ENCODE measurements around the gene CNEP1R1.

Gene CNEP1R1

GRCh38 chr16:50038756-50039529 lies 13.9 kb downstream of the CNEP1R1 start:
- no peak overlapping the region for H3K4me2 ChIP-seq (ENCODE audit: low read length, poor library complexity, severe bottlenecking)
- H3K36me3 ChIP-seq (ENCODE audit: control insufficient read depth in 1 of 2, insufficient read depth in 2 of 2, low read depth in 1 of 2, low read length in 2 of 2) = peaks cover 3 to 32% of the 10 kb centered on the region in 2 experiments
- no peak overlapping the region for H4K91ac ChIP-seq (ENCODE audit: low read length)
- H3K27me3 ChIP-seq (ENCODE audit: control insufficient read depth in 1 of 2, insufficient read depth in 1 of 2, low read length in 2 of 2) = peaks cover 0 to 3% of the 10 kb centered on the region in 2 experiments
- H3K79me1 ChIP-seq (replicated peaks; ENCODE audit: low read length, poor library complexity, severe bottlenecking) = peaks cover 2% of the 10 kb centered on the region
- no peaks in the 10 kb centered on the region for H3K9me3 ChIP-seq (ENCODE audit: control insufficient read depth, low read length)
- no peak overlapping the region for H2BK120ac ChIP-seq (ENCODE audit: low read depth, low read length)
- H3K4ac ChIP-seq (ENCODE audit: low read depth in 1 of 2, low read length in 2 of 2) = no peak overlapping the region
- no peak for DNase-seq
- no peak overlapping the region for H3K4me3 ChIP-seq (ENCODE audit: insufficient read depth in 1 of 2, low read depth in 1 of 2, low read length in 2 of 2)
- H2BK12ac ChIP-seq (ENCODE audit: low read length in 2 of 2) = no peak overlapping the region
- no peak overlapping the region for H3K9ac ChIP-seq (ENCODE audit: low read length)
- 50% methylated on average over 4 of the region's 5 CpGs for WGBS
- H3K18ac ChIP-seq (ENCODE audit: low read depth in 1 of 2, low read length in 2 of 2) = no peak overlapping the region
- no peak overlapping the region for H3K14ac ChIP-seq (ENCODE audit: low read length in 2 of 2)
- no peak overlapping the region for H2AK5ac ChIP-seq (ENCODE audit: low read length, severe bottlenecking)
- no peak overlapping the region for H2BK5ac ChIP-seq (ENCODE audit: low read depth, low read length, poor library complexity, severe bottlenecking)
- no peak overlapping the region for H3K23ac ChIP-seq (ENCODE audit: low read length in 2 of 2)
- H4K8ac ChIP-seq (ENCODE audit: low read length) = no peak overlapping the region
- no peaks in the 10 kb centered on the region for H3K4me1 ChIP-seq (ENCODE audit: control insufficient read depth, insufficient read depth, low read depth, low read length)
- H2BK15ac ChIP-seq (ENCODE audit: low read depth, poor library complexity, severe bottlenecking) = no peak overlapping the region
- no peak overlapping the region for H3K27ac ChIP-seq (ENCODE audit: low read length, poor library complexity, severe bottlenecking)
- H2AFZ ChIP-seq (ENCODE audit: low read depth, low read length) = no peak overlapping the region

GRCh38 chr16:50040018-50040417 lies 15.0 kb downstream of the CNEP1R1 start:
- no peaks in the 10 kb centered on the region for H3K79me1 ChIP-seq (replicated peaks; ENCODE audit: low read length, poor library complexity, severe bottlenecking)
- H3K23ac ChIP-seq (ENCODE audit: low read length in 2 of 2) = no peak overlapping the region
- H3K4me2 ChIP-seq (ENCODE audit: low read length, poor library complexity, severe bottlenecking) = no peak overlapping the region
- no peak overlapping the region for H2BK120ac ChIP-seq (ENCODE audit: low read depth, low read length)
- H3K4ac ChIP-seq (ENCODE audit: low read depth in 1 of 2, low read length in 2 of 2) = no peak overlapping the region
- no peak overlapping the region for H2BK12ac ChIP-seq (ENCODE audit: low read length in 2 of 2)
- H3K36me3 ChIP-seq (ENCODE audit: control insufficient read depth in 1 of 2, insufficient read depth in 2 of 2, low read depth in 1 of 2, low read length in 2 of 2) = peaks cover 0 to 22% of the 10 kb centered on the region in 2 experiments
- no peaks in the 10 kb centered on the region for H3K4me1 ChIP-seq (ENCODE audit: control insufficient read depth, insufficient read depth, low read depth, low read length)
- no peak overlapping the region for H2BK5ac ChIP-seq (ENCODE audit: low read depth, low read length, poor library complexity, severe bottlenecking)
- no peak overlapping the region for H3K9ac ChIP-seq (ENCODE audit: low read length)
- no peak overlapping the region for H3K4me3 ChIP-seq (ENCODE audit: insufficient read depth in 1 of 2, low read depth in 1 of 2, low read length in 2 of 2)
- H2AFZ ChIP-seq (ENCODE audit: low read depth, low read length) = no peak overlapping the region
- no peak overlapping the region for H2AK5ac ChIP-seq (ENCODE audit: low read length, severe bottlenecking)
- no peaks in the 10 kb centered on the region for H3K9me3 ChIP-seq (ENCODE audit: control insufficient read depth, low read length)
- DNase-seq = no peak
- H3K18ac ChIP-seq (ENCODE audit: low read depth in 1 of 2, low read length in 2 of 2) = no peak overlapping the region
- WGBS = 87% methylated on average over 8 of the region's 8 CpGs
- H4K91ac ChIP-seq (ENCODE audit: low read length) = no peak overlapping the region
- H3K14ac ChIP-seq (ENCODE audit: low read length in 2 of 2) = no peak overlapping the region
- H3K27ac ChIP-seq (ENCODE audit: low read length, poor library complexity, severe bottlenecking) = no peak overlapping the region
- H4K8ac ChIP-seq (ENCODE audit: low read length) = no peak overlapping the region
- H3K27me3 ChIP-seq (ENCODE audit: control insufficient read depth in 1 of 2, insufficient read depth in 1 of 2, low read length in 2 of 2) = peaks cover 0 to 3% of the 10 kb centered on the region in 2 experiments
- H2BK15ac ChIP-seq (ENCODE audit: low read depth, poor library complexity, severe bottlenecking) = no peak overlapping the region

- H2AFZ ChIP-seq (ENCODE audit: low read depth, low read length) = no peak overlapping the region
- no peak overlapping the region for H2AK5ac ChIP-seq (ENCODE audit: low read length, severe bottlenecking)
- no peak overlapping the region for H3K9ac ChIP-seq (ENCODE audit: low read length)
- no peaks in the 10 kb centered on the region for H3K9me3 ChIP-seq (ENCODE audit: control insufficient read depth, low read length)
- H2BK5ac ChIP-seq (ENCODE audit: low read depth, low read length, poor library complexity, severe bottlenecking) = no peak overlapping the region
- H3K23ac ChIP-seq (ENCODE audit: low read length in 2 of 2) = no peak overlapping the region
- peaks cover 0 to 15% of the 10 kb centered on the region in 2 experiments for H3K36me3 ChIP-seq (ENCODE audit: control insufficient read depth in 1 of 2, insufficient read depth in 2 of 2, low read depth in 1 of 2, low read length in 2 of 2)
- H3K27ac ChIP-seq (ENCODE audit: low read length, poor library complexity, severe bottlenecking) = no peak overlapping the region
- H3K27me3 ChIP-seq (ENCODE audit: control insufficient read depth in 1 of 2, insufficient read depth in 1 of 2, low read length in 2 of 2) = peaks cover 0 to 3% of the 10 kb centered on the region in 2 experiments
- no peak overlapping the region for H3K18ac ChIP-seq (ENCODE audit: low read depth in 1 of 2, low read length in 2 of 2)
- H3K4me2 ChIP-seq (ENCODE audit: low read length, poor library complexity, severe bottlenecking) = no peak overlapping the region
- H3K14ac ChIP-seq (ENCODE audit: low read length in 2 of 2) = no peak overlapping the region
- no peak overlapping the region for H4K91ac ChIP-seq (ENCODE audit: low read length)
- no peak overlapping the region for H4K8ac ChIP-seq (ENCODE audit: low read length)
- no peaks in the 10 kb centered on the region for H3K79me1 ChIP-seq (replicated peaks; ENCODE audit: low read length, poor library complexity, severe bottlenecking)
- 86% methylated on average over 1 of the region's 1 CpG for WGBS
- H3K4me3 ChIP-seq (ENCODE audit: insufficient read depth in 1 of 2, low read depth in 1 of 2, low read length in 2 of 2) = no peak overlapping the region
- H2BK12ac ChIP-seq (ENCODE audit: low read length in 2 of 2) = no peak overlapping the region
- no peak overlapping the region for H2BK15ac ChIP-seq (ENCODE audit: low read depth, poor library complexity, severe bottlenecking)
- DNase-seq = no peak
- H2BK120ac ChIP-seq (ENCODE audit: low read depth, low read length) = no peak overlapping the region
- no peak overlapping the region for H3K4ac ChIP-seq (ENCODE audit: low read depth in 1 of 2, low read length in 2 of 2)
- H3K4me1 ChIP-seq (ENCODE audit: control insufficient read depth, insufficient read depth, low read depth, low read length) = no peaks in the 10 kb centered on the region
Measured at GRCh38 chr16:50040710-50041109, 15.7 kb downstream of the CNEP1R1 start.

- Histone ChIP-seq H2AFZ (ENCODE audit: low read depth, low read length) (no peak overlapping the region), H3K27me3 (ENCODE audit: control insufficient read depth in 1 of 2, insufficient read depth in 1 of 2, low read length in 2 of 2) (peaks cover 5 to 7% of the 10 kb centered on the region in 2 experiments), H3K79me1 (replicated peaks; ENCODE audit: low read length, poor library complexity, severe bottlenecking) (no peaks in the 10 kb centered on the region), H2BK120ac (ENCODE audit: low read depth, low read length) (no peak overlapping the region), H3K36me3 (ENCODE audit: control insufficient read depth in 1 of 2, insufficient read depth in 2 of 2, low read depth in 1 of 2, low read length in 2 of 2) (no peaks in the 10 kb centered on the region), H3K4ac (ENCODE audit: low read depth in 1 of 2, low read length in 2 of 2) (no peak overlapping the region), H4K91ac (ENCODE audit: low read length) (no peak overlapping the region), H3K9me3 (ENCODE audit: control insufficient read depth, low read length) (no peaks in the 10 kb centered on the region), H3K4me2 (ENCODE audit: low read length, poor library complexity, severe bottlenecking) (no peak overlapping the region), H3K9ac (ENCODE audit: low read length) (no peak overlapping the region), H3K27ac (ENCODE audit: low read length, poor library complexity, severe bottlenecking) (no peak overlapping the region), H4K8ac (ENCODE audit: low read length) (no peak overlapping the region), H3K4me1 (ENCODE audit: control insufficient read depth, insufficient read depth, low read depth, low read length) (no peaks in the 10 kb centered on the region), H2AK5ac (ENCODE audit: low read length, severe bottlenecking) (no peak overlapping the region), H2BK15ac (ENCODE audit: low read depth, poor library complexity, severe bottlenecking) (no peak overlapping the region), H3K18ac (ENCODE audit: low read depth in 1 of 2, low read length in 2 of 2) (no peak overlapping the region), H2BK5ac (ENCODE audit: low read depth, low read length, poor library complexity, severe bottlenecking) (no peak overlapping the region), H3K4me3 (ENCODE audit: insufficient read depth in 1 of 2, low read depth in 1 of 2, low read length in 2 of 2) (no peak overlapping the region), H3K23ac (ENCODE audit: low read length in 2 of 2) (no peak overlapping the region), H3K14ac (ENCODE audit: low read length in 2 of 2) (no peak overlapping the region), H2BK12ac (ENCODE audit: low read length in 2 of 2) (no peak overlapping the region)
- WGBS = 89% methylated on average over 4 of the region's 5 CpGs
- DNase-seq = no peak
Measured at GRCh38 chr16:50043358-50043757, 18.3 kb downstream of the CNEP1R1 start.
